Measurements from ENCODE around the gene EMILIN1.

- TF ChIP-seq EZH2 (IDR thresholded peaks at IDR 0.05; ENCODE audit: borderline replicate concordance, low read depth, low read length, severe bottlenecking) (no peak), MAX (IDR thresholded peaks at IDR 0.05; ENCODE audit: insufficient read depth, insufficient read length) (no peak), JUN (IDR thresholded peaks at IDR 0.05; ENCODE audit: borderline replicate concordance, insufficient read depth, insufficient read length, low read depth) (no peak), CTCF (IDR thresholded peaks at IDR 0.05; ENCODE audit: extremely low read depth in 1 of 2, insufficient read depth in 1 of 2, low read depth in 1 of 2, low read length in 2 of 2) (no peak)
These were observed 26.3 kb upstream of the EMILIN1 start for GRCh38 chr2:27051902-27052645.

Measured in endothelial cell of umbilical vein (primary cell).